ENCODE measurements around the gene COLEC12.

Gene COLEC12

GRCh38 chr18:379681-380330 is 120.7 kb downstream of the COLEC12 start:
- no peak for DNase-seq

- no peak for DNase-seq
These were observed 122.4 kb downstream of the COLEC12 start for GRCh38 chr18:378079-378478.

GRCh38 chr18:377088-377487 is 123.4 kb downstream of the COLEC12 start:
- DNase-seq, result no peak

GRCh38 chr18:376311-376710 is 124.2 kb downstream of the COLEC12 start:
- DNase-seq, result no peak

GRCh38 chr18:374721-375168 is 125.8 kb downstream of the COLEC12 start:
- DNase-seq, result no peak

GRCh38 chr18:373780-374179 is 126.7 kb downstream of the COLEC12 start:
- DNase-seq, result no peak

GRCh38 chr18:371609-371982 is 128.9 kb downstream of the COLEC12 start:
- DNase-seq, result no peak

- no peak for DNase-seq
These were observed 129.5 kb downstream of the COLEC12 start for GRCh38 chr18:370751-371608.

GRCh38 chr18:369224-370015 is 131.1 kb downstream of the COLEC12 start:
- DNase-seq, result no peak

- DNase-seq, result no peak
These were observed 133.9 kb downstream of the COLEC12 start for GRCh38 chr18:366466-367061.

- no peak for DNase-seq
These were observed 134.8 kb downstream of the COLEC12 start for GRCh38 chr18:365651-366050.

GRCh38 chr18:364256-364826 is 136.2 kb downstream of the COLEC12 start:
- no peak for DNase-seq

GRCh38 chr18:363301-364085 is 137.0 kb downstream of the COLEC12 start:
- no peak for DNase-seq

GRCh38 chr18:362311-363290 is 137.9 kb downstream of the COLEC12 start:
- no peak for DNase-seq

GRCh38 chr18:361941-362310 is 138.6 kb downstream of the COLEC12 start:
- DNase-seq, result no peak

- no peak for DNase-seq
These were observed 139.3 kb downstream of the COLEC12 start for GRCh38 chr18:361100-361732.

- no peak for DNase-seq
These were observed 139.8 kb downstream of the COLEC12 start for GRCh38 chr18:360676-361075.

- no peak for DNase-seq
These were observed 143.7 kb downstream of the COLEC12 start for GRCh38 chr18:356778-357177.

GRCh38 chr18:355678-356077 is 144.8 kb downstream of the COLEC12 start:
- no peak for DNase-seq

- no peak for DNase-seq
These were observed 146.0 kb downstream of the COLEC12 start for GRCh38 chr18:354471-354870.
